GM19025 (cell line): Measurements from ENCODE around the gene MARCHF4.

Experiments used
- ATAC-seq: cut with Tn5 transposase; IDR thresholded peaks from one replicate; pipeline ENCODE4 v1.9.1; 2021; ENCODE audit warnings: mild to moderate bottlenecking, low read depth, moderate library complexity; ENCODE audit not compliant: unreplicated experiment

The MARCHF4 gene, protein sequence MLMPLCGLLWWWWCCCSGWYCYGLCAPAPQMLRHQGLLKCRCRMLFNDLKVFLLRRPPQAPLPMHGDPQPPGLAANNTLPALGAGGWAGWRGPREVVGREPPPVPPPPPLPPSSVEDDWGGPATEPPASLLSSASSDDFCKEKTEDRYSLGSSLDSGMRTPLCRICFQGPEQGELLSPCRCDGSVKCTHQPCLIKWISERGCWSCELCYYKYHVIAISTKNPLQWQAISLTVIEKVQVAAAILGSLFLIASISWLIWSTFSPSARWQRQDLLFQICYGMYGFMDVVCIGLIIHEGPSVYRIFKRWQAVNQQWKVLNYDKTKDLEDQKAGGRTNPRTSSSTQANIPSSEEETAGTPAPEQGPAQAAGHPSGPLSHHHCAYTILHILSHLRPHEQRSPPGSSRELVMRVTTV

DNA sequence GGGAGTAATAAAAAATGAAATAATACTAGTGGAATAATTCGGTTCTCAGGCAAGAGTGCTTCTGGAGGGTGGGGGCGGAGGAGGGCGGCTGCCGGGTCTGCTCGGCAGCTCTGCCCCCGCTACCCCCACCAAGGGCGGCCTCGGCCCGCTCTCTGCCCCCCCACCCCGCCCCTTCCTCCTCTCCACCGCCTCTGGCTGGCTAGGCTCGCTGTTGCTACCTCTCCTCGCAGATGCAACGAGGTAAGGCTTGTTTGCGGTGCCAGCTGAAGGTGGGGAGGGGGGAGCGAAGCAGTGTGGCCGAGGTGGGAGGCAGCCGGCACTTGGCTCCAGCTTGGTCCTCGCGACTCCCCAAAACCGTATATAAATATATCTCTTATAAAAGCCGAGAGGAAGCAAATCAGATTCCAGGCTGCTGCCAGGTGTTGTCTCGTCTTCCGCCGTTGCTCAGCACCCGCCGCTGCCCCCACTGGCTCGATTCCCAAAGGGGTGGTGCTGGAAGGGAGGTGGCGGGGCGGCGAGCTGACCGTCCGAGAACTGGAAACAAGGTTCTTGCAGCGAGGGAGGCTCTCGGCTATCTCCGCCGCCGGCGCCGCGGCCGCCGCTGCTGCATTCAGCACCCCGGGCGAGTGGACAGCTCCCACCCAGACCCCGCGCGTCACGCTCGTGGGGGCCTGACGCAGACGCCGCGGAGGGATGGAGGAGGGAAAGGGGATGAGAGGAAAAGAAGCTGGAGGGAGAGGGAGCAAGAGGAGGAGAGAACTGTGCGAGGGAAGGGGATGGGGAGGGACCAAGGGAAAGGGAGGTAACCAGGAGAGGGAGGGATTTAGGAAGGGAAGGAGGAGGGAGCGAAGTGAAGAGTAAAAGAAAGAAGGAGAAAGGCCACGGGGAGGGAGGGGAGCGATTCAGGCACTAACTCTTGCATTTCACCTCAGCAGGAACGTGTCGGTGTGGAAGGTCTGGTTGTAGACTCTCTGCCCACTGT is at the start of gene MARCHF4:
TSS of gene MARCHF4 (minus strand) at position 763 of the 982 bp plus-strand sequence. CDS start 2,223 bp downstream, outside the sequence.
- ATAC-seq: no peak

DNA sequence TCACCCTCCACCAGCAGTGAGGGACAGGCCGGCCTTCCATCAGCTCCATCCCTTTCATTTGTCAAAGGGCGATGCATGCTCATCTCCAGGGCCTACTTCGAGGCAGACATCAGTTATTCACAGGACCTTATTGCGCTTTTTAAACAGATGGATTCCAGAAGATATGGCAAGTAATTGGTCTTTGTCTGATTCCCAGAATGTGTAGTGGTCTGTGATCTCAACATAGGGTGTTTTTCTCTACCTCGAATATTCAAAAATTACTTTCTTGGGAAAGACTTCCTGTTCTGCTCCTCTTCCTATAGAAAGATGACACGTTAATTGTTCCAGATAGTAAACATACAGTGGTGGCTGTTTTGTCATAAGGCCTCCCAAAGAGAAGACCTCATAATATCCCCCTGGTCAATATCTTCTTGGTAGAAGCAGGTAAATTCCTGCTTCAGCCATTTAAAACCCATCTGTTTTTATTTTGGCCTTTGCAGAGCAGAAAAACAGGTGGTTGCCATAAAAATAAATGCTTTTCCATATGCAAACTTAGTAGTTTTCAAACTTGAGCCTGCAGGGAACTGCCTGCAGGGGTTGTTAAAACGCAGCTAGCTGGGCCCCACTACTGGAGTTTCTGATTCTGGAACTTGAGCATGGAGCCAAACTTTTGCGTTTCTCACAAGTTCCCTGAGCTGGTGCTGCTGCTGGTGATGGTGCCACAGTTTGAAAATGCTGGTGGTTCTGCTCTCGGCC is 48.3 kb upstream of the MARCHF4 start:
- no peak for ATAC-seq

DNA sequence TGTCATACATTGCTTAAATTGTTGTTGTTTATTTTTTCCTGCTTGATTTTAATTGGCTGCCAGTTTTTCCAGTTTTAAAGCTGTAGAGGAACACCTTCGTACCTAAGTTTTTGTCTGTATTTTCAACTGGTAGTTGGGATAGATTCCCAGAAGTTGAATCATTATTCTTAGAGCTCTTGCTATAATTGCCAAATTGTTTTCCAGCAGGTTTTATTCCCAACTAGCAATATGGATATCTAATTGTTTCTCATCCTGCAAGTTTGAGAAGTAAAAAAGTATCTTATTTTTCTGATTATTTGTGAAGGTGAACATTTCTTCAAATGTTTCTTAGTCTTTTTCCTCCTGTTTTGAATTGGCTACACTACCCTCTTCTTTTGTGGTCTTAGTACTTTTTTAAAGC is 46.7 kb upstream of the MARCHF4 start:
- ATAC-seq: no peak

DNA sequence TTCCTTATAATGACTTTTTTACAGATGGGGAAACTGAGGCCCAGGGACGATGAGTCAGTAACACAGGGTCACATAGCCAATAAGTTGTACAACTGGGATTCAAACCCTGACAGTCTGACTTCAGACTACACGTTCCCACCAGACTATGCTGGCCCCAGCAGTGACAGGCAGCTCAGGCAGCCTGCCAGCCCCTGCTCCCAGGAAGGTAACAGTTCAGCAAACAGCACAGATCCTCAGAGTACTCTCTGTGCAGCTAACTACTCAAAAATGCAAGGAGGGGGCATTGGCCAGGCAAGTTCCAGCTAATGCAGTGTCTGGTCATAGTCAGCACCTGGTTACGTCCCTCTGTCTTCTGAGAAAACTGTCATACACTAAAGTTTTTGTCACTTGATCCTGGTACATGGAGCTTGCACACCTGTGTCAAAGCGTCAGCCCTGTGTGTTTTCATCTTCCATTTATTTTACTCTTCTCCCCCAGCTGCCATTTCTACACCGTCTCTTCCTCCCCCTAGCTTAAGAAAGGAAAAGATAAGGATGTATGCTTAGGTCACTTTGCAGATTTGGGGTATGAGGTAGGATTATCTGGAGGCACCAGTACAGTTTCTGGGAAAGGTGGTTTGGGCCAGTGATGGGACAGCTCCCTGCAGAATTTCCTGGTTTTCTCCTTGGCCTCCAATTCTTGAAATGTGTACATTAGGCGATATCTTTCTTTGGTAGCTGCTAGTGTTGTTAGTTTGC is 44.5 kb upstream of the MARCHF4 start:
- ATAC-seq: no peak

DNA sequence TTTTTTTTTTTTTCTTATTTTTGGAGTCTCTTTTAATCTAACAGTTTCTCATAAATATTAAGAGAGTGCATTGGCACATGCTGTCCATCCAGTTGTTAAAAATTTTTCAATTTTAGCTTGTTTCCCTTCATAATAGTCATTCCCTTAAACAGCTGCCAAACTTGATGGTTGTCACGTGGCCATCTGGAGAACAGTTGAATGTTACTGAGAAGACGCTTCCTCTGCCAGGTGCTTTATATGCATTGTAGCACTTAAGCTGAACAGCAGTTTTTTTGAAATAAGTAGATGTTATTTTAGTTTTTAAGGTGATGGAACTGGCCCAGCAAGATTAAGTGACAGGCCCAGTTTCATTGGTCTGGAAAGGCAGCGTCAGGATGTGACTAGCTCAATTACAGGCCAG is 43.3 kb upstream of the MARCHF4 start:
- ATAC-seq: no peak

DNA sequence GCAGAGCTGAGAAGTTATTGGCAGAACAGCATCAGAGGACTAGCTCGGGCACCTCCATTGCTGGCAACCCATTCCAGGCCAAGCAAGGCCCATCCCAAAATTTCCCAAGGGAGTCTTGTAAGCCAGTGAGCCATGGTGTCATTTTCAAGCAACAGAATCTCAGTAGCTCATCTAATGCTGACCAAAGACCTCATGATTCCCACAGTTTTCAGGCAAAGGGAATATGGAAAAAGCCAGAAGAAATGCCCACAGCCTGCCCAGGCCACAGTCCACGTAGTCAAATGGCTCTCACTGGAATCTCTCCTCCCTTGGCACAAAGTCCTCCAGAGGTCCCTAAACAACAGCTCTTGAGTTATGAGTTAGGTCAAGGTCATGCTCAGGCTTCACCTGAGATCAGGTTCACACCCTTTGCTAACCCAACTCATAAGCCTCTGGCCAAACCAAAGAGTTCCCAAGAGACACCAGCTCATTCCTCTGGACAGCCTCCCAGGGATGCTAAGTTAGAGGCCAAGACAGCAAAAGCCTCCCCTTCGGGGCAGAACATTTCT is 42.6 kb upstream of the MARCHF4 start:
- no peak for ATAC-seq

DNA sequence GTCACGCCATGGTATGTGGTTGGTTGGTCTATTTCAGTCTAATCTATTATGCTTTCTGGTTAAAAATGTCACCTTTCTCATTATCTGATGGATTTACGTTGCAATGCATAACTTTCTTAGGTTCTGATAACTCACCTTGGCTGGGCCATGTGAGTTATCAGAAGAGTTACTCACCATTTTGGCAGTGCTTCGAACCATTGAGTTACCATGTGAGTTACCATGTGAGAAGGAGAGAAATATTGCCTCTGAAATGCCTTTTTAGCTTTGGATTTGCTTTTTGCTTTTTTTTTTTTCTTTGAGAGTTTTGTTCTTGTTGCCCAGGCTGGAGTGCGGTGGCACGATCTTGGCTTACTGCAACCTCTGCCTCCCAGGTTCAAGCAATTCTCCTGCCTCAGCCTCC is 41.6 kb upstream of the MARCHF4 start:
- ATAC-seq: no peak

DNA sequence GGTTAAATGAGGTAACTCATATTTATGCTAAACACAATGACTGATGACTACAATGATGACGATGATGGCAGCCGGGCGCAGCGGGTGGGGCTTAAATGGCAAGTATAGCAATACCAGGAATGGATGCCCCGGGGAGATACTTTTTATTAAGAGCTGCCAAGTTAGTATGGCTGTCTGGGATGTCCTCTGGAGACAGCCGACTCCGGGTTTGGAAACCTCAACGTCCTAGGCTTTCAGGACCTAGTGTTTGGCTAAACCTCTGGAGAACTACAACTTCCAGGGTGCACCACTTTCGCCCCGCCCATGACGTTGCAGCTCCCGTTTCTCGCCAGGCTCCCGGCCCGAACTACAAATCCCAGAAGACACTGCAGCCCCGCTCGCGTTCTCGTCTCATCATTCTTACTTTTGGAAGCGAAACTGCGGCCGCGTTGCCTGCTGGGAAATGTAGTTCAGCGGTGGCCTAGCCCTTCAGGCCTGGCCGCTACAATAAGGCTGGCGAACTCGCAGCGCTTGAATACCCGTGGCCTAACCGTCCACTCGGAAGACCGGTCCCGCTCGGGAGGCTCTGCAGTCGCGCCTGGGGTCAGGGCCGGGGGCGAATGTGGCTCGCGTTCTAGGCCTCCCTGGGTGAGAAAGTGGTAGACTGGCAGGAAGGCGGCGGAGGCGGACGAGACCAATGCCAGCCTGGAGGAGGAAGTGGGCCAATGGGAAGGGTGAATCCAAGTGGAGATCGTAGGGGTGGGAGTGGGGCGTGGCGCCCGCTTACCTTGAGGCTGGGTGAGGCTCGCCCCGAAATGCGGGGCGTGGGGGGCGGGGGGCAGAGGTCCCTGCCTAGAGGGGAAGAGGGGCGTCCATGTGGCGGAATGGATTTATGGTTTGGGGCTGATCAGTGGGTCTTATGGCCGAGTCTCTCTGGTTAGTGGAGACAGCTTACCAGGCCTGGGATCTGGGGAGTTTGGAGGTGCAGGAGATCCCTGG is 40.0 kb upstream of the MARCHF4 start, which contains the start of gene SMARCAL1:
TSS of gene SMARCAL1 (plus strand) at position 463 of the 978 bp plus-strand sequence. CDS start 2,221 bp downstream, outside the sequence.
- peak; percentile 87 for ATAC-seq

DNA sequence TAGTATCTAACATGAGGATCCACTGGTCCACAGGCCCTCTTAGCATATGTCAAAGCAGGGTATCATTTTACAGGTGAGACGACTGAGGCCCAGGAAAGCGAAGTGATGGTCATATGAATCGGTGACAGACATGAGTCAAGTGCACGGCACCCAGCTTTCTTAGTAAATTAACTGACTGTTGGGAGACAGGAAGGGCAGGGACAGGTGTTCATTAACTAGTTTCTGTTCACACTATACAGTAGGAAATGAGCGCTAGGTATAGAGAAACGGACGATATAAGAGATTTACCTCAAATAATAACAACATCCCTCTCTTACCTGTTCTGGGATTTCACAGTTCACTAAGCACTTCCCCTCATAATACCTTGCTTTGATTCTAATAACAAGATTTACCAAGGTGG is 38.3 kb upstream of the MARCHF4 start:
- no peak for ATAC-seq

DNA sequence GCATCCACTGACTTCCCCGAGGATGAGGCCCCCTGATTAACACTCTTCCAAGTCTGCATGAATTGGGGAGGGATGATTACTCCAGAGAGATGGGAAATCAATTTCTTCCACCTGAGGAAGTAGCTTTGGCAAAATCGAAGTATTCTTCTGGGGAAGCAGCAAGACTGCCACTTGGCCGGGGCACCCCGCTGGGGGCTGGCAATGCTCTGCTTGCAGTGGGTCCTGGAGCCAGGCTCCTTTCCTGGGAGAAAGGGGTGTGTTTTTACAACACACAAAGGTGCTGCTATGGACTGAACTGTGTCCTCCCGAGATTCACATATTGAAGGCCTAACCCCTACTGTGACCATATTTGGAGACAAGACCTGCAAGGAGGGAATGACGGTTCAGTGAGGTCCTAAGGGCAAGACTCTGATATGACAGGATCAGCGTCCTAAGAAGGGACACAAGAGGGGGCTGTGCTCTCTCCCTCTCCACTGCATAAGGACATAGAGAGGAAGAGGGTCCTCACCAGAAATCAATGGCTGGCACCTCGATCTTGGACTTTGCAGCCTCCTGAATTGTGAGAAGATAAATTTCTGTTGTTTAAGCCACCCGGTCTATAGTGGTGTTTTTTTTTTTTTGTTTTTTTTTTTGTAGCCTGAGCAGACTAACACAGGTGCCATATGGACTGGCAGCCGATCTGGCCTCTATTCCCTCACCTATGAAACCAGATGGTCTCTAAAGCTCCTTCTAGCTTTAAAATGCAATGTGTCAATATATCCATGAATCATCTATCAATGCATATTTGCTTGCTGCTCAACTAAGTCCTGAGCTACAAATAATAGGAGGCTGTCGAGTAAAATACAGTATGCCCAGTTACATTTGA is 36.4 kb upstream of the MARCHF4 start:
- ATAC-seq: no peak

DNA sequence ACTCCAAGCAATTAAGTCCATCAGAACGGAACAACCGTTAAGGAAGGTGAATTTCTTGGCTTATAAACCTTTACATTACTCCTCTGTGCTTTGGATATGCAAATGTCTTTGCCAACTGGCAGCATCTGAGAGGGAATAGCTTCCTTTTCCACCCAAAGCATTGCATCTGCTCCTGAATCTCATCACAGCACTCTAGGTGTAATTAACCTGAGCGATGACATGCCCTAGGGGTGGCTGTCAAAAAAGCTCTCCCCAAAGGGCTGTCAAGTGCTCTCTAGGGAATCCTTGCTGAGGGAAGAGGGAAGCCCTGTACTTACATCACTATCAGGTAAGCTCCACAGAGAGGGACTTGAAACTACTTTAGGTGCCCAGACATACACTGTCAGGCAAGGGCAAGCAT is 34.5 kb upstream of the MARCHF4 start:
- ATAC-seq: no peak

DNA sequence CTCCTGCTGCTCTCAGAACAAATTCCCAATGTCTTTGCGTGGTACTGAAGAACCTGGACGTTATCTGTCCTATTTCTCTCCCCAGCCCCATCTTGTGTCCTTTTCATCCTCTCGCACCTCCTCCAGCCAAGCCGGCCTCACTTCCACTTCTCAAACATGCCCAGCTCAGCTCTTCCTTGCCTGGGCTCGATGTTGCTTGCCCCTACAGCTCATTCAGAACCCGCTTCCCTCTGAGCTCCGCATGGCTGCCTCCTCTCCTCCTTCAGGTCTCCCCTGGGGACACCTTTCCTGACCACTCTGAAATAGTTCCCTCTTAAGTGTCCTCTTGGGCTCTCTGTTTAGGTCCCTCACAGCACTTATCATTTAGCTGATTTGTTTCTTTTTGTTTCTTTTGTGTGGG is 33.3 kb upstream of the MARCHF4 start:
- ATAC-seq: no peak

DNA sequence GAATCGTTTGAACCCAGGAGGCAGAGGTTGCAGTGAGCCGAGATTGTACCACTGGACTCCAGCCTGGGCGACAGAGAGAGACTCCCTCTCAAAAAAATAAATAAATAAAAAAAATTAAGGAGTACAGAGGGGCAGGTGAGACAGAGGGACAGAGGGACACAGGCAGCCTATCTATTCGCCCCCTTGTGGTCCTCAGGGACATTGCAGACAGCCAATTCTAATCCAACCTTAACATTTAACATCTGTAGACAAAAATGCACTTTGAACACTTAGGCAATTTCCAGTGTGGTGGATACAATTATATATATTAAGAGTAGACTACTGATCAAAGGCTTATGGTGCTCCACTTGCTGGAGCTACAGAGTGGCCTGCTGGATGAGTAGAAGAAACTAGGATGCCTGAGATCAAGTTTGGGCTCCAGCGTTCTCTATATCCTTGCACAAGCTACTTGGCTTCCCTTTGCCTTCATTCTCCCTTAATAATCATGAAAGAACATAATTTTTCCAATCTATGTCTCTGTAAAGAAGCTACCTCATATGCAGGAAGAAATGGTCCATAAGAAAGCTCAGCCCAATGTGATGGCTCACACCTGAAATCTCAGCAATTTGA is 31.8 kb upstream of the MARCHF4 start:
- no peak for ATAC-seq

DNA sequence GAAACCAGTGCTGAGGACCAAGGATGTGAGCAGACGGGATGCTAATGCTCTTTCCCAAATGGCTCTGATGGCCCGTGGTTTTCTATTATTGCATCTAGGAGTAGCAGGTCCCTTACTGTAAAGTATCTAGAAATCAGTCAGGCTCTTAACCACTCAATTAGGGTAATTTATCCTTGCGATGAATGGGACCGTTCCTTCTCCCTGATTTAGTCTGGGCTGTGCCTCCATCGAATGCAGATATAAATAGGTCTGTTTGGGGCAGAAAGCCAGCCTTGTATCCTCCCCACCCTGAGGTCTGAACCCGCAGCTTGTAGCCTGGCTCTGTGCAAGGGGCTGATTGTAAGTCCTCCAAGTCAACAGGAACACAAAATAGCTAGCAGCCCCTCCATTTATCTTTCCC is 30.5 kb upstream of the MARCHF4 start:
- ATAC-seq: no peak

DNA sequence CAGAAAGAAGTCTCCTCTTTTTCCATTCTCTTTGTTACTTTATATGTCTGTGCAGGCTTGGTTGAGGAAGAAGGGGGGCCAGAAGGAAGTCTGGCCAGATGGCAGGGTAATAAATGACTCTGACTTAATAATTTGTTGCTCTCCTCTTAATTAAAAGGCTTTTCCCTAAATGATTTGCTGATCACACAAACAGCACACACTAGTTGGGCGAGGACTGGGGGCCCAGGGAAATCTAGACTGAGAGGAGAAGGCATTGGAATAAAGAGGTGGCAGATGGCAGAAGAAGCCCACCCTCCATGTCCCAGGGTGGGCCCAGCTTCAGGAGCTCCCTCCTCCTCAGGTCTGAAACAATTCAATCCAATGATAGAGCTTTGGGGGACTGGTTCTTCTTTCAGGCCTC is 27.3 kb upstream of the MARCHF4 start:
- ATAC-seq: no peak

DNA sequence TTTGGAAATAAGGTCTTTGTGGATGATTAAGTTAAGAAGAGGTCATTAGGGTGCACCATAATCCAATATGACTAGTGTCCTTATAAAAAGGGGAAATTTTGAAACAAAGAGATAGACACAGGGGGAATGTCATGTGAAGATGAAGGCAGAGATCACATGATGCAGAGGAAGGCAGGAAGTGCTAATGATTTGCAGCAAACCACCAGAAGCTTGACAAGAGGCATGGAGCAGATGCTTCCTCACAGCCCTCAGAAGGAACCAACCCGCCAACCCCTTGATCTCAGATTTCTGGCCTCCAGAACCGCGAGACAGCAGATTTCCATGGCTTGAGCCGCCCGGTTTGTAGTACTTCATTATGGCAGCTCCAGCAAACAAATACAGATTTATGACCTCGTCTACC is 22.6 kb upstream of the MARCHF4 start:
- ATAC-seq: no peak
